ENCODE data around the gene MAPK10.
"Not testable (repeated sequence)": the region's sequence is repeated elsewhere in the genome, so short reads cannot be mapped to it uniquely, and the experiment has no call there.

MAPK10 gene

DNA sequence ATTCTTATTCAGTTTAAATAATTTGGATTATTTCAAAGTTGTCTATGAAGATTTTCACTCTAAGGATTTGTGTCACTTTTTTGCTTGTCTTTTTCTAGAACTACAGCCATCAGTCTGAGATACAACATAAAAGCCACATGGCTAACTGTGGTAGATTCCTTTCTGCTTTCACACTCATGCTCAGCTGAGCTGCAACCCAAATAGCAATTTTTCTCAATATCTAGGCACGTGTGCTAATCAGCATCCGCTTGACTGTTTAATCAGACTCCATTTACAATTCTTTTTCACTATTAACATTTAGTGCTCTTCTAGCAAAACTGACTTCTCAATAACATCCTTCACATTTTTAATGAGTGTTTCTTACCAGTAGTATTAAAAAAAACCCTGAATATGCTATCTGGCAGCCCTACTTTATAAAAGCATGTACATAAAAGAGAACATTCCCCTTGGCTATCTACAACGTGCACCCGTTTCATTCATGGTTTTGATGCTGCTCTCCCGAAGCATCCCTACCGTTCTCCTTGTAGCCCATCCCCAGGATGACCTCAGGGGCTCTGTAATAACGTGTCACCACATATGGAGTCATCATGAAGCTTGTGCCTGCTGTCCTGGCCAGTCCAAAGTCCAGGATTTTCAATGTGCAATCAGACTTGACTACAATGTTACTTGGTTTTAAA lies 259.2 kb downstream of the MAPK10 start:
- no peak for DNase-seq

- no peak for DNase-seq
Measured at GRCh38 chr4:86099348-86099747, 260.5 kb downstream of the MAPK10 start.

- no peak for DNase-seq
Measured at GRCh38 chr4:86098691-86099090, 261.2 kb downstream of the MAPK10 start.

DNA sequence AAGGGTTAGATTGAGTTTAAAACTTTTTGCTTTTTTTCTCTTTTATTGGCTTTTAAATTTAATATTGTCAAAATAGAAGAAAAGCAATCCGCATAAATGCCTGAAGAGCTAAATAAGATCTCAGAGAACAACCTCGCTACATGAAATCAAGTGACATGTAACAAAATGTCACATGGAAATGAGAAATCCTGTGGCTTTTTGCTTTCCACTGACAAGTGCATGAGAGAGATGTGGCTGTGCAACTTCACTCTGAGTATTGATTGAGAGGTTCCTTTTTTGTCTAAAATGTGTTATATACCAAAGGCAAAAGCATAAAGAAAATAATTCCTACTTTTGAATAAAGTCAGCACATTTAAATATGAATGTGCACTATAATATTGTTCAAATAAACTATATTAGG lies 263.5 kb downstream of the MAPK10 start:
- no peak for DNase-seq

- no peak for DNase-seq
Measured at GRCh38 chr4:86092684-86093083, 267.2 kb downstream of the MAPK10 start.

DNA sequence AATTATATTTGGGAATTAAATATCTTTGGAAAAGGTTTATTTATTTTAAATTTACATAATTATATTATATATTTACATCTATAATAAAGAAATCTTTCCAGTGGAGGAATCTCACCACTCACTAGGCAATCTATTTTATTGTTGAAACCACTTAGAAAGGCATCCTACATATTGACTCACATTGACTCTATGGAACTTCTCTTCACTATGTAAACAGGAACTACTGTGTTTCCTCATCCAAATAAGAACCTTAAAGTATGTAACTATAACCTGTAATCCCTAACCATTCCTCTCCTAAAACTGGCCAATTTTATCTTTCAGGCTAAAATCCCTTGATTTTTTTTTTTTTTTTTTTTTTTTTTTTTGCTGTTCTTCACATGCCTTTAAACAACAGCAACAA lies 268.7 kb downstream of the MAPK10 start:
- no peak for DNase-seq

- no peak for DNase-seq
Measured at GRCh38 chr4:86089781-86090323, 270.0 kb downstream of the MAPK10 start.

GRCh38 chr4:86089053-86089452 lies 270.8 kb downstream of the MAPK10 start:
- DNase-seq, result no peak

GRCh38 chr4:86075796-86076195 lies 284.1 kb downstream of the MAPK10 start:
- DNase-seq, result not testable (repeated sequence)

DNA sequence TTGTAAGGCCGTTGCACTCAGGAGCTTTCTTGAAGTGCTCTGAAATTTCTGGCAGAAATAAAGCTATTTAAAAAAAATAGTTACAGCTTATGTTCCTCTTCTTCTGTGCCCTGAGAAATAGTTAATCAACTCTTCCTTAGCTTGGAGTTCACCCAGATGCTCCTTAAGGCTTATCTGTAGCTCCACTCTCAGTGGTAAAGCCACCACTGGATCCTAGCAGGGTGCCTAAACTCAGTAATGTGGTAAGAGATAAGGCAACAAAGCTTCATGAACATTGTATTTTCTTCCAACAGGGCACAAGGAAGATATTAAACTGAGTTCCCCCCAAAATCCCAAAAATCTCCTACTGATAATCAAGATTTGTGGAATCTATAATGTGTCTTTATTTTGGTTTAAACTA lies 299.5 kb downstream of the MAPK10 start:
- no peak for DNase-seq

DNA sequence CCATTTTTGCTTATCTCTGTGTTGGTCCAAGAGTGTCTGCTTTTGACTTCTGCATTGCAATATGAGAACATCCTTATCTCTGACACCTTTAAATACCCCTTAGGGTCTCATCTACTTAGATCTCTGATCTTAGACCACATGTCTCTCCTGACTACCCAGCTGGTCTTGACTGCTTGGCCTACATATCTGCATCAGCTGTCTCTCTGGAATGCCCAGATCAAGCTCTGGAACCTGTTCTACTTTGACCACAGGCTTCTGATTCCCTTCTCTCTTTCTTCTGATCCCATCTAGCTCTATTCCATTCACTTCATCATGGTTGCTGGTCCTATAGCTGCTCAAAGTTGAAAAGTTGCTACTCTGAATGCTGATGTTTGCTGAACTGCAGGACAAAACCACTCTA lies 301.2 kb downstream of the MAPK10 start:
- no peak for DNase-seq

- DNase-seq, result no peak
Measured at GRCh38 chr4:86055898-86056297, 304.0 kb downstream of the MAPK10 start.

DNA sequence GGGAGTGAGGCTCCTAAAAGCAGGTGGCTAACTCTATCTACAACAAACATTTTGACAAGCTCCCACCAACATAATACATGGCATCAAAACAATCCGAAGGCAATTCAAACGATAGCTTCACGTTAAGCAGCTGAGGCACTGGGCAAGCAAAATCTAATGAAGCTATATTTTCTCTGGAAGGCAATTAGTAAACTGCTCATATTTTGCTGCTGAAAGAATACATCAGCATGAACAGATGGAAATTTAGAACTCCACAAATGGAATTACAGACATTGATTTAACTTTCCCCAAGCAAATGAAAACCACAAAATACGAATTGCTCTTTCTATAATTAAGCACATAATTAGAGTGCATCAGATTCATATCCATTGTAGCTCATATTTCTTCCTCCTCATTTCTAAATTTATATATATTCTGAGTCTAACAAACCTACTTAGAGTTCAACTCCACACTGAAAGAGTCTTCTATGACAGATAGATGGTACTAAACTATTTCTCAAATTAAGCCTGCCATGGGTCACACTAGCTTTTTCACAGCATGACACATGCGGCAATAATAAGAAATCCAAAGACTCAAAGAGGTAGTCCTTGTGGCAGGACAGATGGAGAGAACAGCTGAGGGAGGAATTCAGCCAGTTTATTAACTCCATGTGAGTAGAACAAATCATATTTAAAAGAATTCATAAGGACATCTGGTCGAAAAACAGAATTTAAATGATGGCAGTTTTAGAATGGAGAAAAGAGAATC lies 305.4 kb downstream of the MAPK10 start:
- no peak for DNase-seq

DNA sequence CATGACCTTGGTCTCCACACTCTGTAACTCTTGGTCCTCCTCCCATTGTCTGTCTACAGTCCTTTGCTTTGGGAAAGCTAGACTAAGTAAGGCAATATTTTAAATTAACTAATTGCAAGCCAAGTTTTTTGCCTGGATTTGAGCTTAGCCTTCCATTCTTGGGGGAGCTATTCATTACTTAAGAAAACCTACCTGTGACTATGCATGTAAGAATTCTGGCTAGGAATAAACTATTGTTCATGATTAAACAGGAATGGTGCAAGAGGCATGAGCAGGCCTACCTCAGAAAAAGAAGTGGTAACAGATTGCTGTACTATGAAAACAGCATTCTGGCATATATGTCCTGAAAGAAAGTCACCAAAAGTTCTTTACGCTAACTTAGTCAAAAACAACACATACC lies 309.4 kb downstream of the MAPK10 start:
- no peak for DNase-seq

GRCh38 chr4:86048426-86048825 lies 311.4 kb downstream of the MAPK10 start:
- no peak for DNase-seq

DNA sequence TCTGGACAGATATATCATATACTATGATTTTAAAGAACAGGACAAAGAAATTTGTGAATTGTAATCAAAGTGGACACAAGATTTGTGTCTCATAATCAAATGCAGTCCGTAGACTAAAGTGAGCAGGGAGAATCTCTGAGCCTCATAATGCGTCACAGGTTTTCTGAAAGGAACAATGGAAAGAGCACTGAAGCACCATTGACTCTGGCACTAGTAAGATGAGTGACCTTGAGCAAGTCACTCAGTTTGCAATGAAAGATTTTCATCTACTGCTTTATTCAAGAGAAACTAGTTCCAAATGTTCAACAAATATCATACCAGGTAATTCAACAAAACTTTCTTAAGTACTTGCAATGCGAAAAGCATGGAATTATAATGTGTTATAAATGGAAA lies 315.3 kb downstream of the MAPK10 start:
- no peak for DNase-seq

DNA sequence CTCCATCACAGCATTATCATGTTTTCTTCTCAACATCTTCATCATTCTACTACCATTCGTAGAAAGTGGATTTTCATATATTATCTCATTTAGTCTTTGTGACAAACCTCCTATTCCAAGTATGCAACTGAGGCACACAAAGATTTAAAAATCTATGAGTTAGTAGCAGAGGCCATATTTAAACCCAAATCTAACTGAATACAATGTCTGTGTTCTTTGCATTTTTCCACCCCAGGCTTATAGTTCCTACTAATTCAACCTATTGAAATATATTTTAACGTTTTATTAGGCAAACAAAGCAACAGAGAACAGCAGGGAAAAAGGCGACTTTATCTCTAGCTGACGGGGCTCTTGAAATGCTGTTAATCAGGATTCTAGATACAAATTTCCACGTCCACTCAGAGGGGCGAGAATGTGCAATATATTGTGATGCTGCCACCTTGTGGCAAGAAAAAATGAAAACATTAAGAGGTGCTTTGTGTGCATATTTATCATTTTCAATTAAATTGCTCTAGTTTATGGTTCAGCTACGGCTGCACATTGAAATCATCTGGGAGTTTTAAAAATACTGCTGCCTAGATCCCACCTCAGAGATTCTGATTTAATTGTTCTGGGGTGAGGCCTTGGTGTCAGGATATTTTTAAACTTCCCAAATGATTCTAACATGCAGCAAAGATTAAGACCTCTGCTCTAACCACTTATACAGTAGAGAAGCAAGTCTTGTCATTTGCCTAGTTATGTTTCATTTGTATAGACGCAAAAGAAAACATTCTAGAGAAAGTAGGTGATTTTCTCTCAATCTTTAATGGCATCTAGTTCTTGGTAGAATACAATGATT lies 315.9 kb downstream of the MAPK10 start:
- DNase-seq, result no peak

DNA sequence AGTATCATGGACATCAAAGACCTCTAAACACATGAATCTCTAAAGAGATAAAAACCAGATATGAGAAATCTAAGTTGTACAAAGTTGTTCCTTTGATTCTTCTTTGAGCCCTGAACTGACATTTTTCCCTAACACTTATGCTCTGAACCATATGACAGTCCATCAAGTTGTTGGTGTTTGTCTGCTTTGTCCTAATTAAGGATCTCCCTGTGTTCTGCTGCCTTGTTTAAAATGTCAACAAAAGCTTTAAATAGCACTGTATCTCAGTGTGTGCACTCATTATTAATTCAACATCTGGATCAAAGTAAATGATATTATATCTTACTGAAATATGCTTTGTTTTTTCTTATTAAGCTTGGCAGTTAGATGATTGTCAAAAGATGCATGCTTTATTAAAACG lies 321.8 kb downstream of the MAPK10 start:
- no peak for DNase-seq

DNA sequence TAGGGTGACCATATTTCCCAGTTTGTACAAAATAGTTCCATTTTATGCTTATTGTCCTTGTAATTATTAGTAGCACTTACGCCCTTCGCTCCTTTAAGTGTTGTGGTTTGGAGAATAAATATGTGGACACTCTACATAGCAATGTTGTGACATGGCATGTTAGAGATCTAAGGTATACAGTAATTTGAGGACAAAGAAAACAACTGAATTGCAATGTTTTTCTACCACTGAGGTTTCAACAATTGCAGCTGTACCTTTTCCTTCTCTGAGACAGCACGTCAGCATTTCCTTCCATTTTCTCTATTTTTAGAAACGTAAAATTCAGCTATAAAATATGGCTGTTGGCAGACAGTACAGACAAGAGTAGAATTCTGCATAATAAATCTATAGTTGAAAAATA lies 323.1 kb downstream of the MAPK10 start:
- DNase-seq, result no peak

GRCh38 chr4:86035688-86036087 lies 324.2 kb downstream of the MAPK10 start:
- DNase-seq, result no peak

DNA sequence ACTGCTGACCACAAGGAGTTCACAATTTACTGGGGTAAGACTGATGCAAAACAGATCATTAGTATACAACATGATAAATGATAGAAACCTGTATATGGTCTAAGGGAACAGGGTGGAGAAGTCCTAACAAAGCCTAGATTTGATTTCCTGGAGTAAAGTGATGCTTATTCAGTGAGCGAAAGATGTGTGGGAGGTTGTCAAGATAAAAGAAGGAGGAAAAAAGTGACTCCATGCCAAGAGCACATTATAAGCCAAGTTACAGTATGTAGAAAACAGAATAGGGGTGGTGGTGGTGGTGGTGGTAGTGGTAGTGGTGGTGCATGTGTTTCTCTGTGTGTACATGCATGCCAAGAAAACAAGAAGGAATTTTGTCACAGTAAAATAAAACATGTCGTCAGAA lies 325.2 kb downstream of the MAPK10 start:
- DNase-seq, result no peak

GRCh38 chr4:86033171-86033570 lies 326.7 kb downstream of the MAPK10 start:
- DNase-seq, result no peak

GRCh38 chr4:86032476-86033022 lies 327.3 kb downstream of the MAPK10 start:
- no peak for DNase-seq
